ENCODE results near the gene ZNF639. TPM values are rescaled to one million over a fixed set of nuclear protein-coding genes. Genes with fewer than 3 reads are reported as not detected.

The ZNF639 gene, protein sequence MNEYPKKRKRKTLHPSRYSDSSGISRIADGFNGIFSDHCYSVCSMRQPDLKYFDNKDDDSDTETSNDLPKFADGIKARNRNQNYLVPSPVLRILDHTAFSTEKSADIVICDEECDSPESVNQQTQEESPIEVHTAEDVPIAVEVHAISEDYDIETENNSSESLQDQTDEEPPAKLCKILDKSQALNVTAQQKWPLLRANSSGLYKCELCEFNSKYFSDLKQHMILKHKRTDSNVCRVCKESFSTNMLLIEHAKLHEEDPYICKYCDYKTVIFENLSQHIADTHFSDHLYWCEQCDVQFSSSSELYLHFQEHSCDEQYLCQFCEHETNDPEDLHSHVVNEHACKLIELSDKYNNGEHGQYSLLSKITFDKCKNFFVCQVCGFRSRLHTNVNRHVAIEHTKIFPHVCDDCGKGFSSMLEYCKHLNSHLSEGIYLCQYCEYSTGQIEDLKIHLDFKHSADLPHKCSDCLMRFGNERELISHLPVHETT
- total RNA-seq, result 30.2 and 37.6 TPM in 2 replicates

GRCh38 chr3:179322286-179323196 lies at the start of gene ZNF639:
Gene ZNF639 (plus strand): TSS chr3:179323031. CDS start chr3:179328294, 5,263 bp downstream.

GRCh38 chr3:179347345-179348194 lies 24.7 kb downstream of the ZNF639 start, which contains the start of gene MFN1:
Gene MFN1 (plus strand): TSS chr3:179347709. CDS start chr3:179348852, 1,143 bp downstream.

Other genes with a start within 250 kb of the ZNF639 start
- 13.4 and 14.8 TPM in 2 replicates for gene PIK3CA, start 174.7 kb upstream of the ZNF639 start, total RNA-seq
- 0.33 and 1.4 TPM in 2 replicates for gene KCNMB3, start 71.9 kb upstream of the ZNF639 start, total RNA-seq
- gene MFN1, start 24.7 kb downstream of the ZNF639 start, total RNA-seq, result 29.6 and 30.4 TPM in 2 replicates
- 35.8 and 36.5 TPM in 2 replicates for gene GNB4, start 128.4 kb downstream of the ZNF639 start, total RNA-seq
- gene ACTL6A, start 239.9 kb downstream of the ZNF639 start, total RNA-seq, result 110 and 117 TPM in 2 replicates